GM12878 (cell line): ENCODE data around the gene EXOSC10. TPM values are rescaled to one million over a fixed set of nuclear protein-coding genes. Genes with fewer than 3 reads are reported as not detected.

Experiments used
- ATAC-seq: fragments of 200-7000 bp; cut with Tn5 transposase; 3 replicates; pipeline ENCODE4 v1.9.1; 2020; ENCODE audit warnings: mild to moderate bottlenecking, moderate library complexity
- BruUV-seq: library from RNA; stranded (reverse); fragments of 400-500 nt; replicated peaks from 2 replicates; lab custom pipeline; 2021; lab: Mats Ljungman, UMichigan
- CTCF ChIA-PET: fragments of 300-600 bp; sonication (Branson Sonifier 250); formaldehyde crosslinking; extraction: SDS; loops from one replicate; lab custom pipeline; 2021; ENCODE audit warnings: inconsistent platforms; lab: Yijun Ruan, JAX
- POLR2A ChIA-PET: fragments of 350-600 bp; formaldehyde crosslinking; extraction: SDS; loops from one replicate; lab custom pipeline; 2021; ENCODE audit warnings: inconsistent platforms; lab: Charles Lee
- RAD21 ChIA-PET: fragments of 300-600 bp; sonication (Branson Sonifier 250); formaldehyde crosslinking; loops from one replicate; lab custom pipeline; 2023; ENCODE audit warnings: antibody characterized with exemption; ENCODE audit not compliant: unreplicated experiment; lab: Charles Lee
- SMC1A ChIA-PET: fragments of 300-600 bp; sonication (Branson Sonifier 250); formaldehyde crosslinking; loops from one replicate; lab custom pipeline; 2023; ENCODE audit not compliant: unreplicated experiment, uncharacterized antibody; lab: Charles Lee
- DNase-seq: peaks from one replicate; pipeline ENCODE4 v3.0.0-alpha.2; 2011; ENCODE audit warnings: low read depth, low spot score
- FAIRE-seq: peaks from 3 replicates; lab custom pipeline; 2011; peaks lifted over from hg19 to GRCh38; lab: Jason Lieb, UNC
- H2AFZ ChIP-seq: 2 replicates; pipeline ENCODE4 v1.6.0; 2011; ENCODE audit warnings: low read depth, low read length, control low read depth; ENCODE audit not compliant: control insufficient read depth
- H3K27ac ChIP-seq: 2 replicates; pipeline ENCODE4 v1.5.1; 2011; ENCODE audit warnings: control low read depth; ENCODE audit not compliant: control insufficient read depth, insufficient read depth
- H3K27me3 ChIP-seq, 2 experiments: replicated peaks in 1 of 2; 2 replicates each; pipeline versions ENCODE4 v1.6.0 to v1.6.1; 2011; ENCODE audit warnings: low read length in 1 of 2; ENCODE audit not compliant: control insufficient read depth in 2 of 2, insufficient read depth in 2 of 2
- H3K36me3 ChIP-seq, 2 experiments: 2 replicates each; pipeline ENCODE4 v1.5.1; 2011; ENCODE audit warnings: low read length in 1 of 2; ENCODE audit not compliant: control insufficient read depth in 2 of 2, insufficient read depth in 2 of 2
- H3K4me1 ChIP-seq: 2 replicates; pipeline ENCODE4 v1.6.1; 2011; ENCODE audit warnings: mild to moderate bottlenecking, low read length, moderate library complexity, mixed read lengths; ENCODE audit not compliant: control insufficient read depth, insufficient read depth
- H3K4me2 ChIP-seq: 2 replicates; pipeline ENCODE4 v1.6.0; 2011; ENCODE audit warnings: control low read depth; ENCODE audit not compliant: control insufficient read depth, insufficient read depth
- H3K4me3 ChIP-seq: fragments of 200-600 bp; sonication (generic); 2 replicates; pipeline ENCODE4 v1.5.1; 2016
- H3K79me2 ChIP-seq: 2 replicates; pipeline ENCODE4 v1.6.0; 2011; ENCODE audit warnings: low read length; ENCODE audit not compliant: control insufficient read depth, insufficient read depth
- H3K9ac ChIP-seq: 2 replicates; pipeline ENCODE4 v1.8.0; 2011; ENCODE audit warnings: low read length, control low read depth, mixed read lengths; ENCODE audit not compliant: control insufficient read depth, insufficient read depth
- H3K9me3 ChIP-seq: replicated peaks from 3 replicates; pipeline ENCODE4 v1.5.1; 2011; ENCODE audit warnings: mild to moderate bottlenecking, low read length; ENCODE audit not compliant: control insufficient read depth, insufficient read depth
- H4K20me1 ChIP-seq: 2 replicates; pipeline ENCODE4 v1.6.0; 2011; ENCODE audit not compliant: control insufficient read depth, insufficient read depth
- ATF7 ChIP-seq: fragments of 450-650 bp; IDR thresholded peaks from 2 replicates; pipeline ENCODE4 v1.6.1; 2016; ENCODE audit warnings: low read depth, mild to moderate bottlenecking
- BHLHE40 ChIP-seq, 2 experiments: fragments of 450-650 bp in 1 of 2; IDR thresholded peaks; 2 replicates each; pipeline ENCODE4 v1.6.1; 2011 to 2017; ENCODE audit warnings: low read depth in 2 of 2, borderline replicate concordance in 1 of 2, improper control_type of control experiment in 1 of 2, low read length in 1 of 2, mild to moderate bottlenecking in 1 of 2
- CBX5 ChIP-seq: sonication (generic); IDR thresholded peaks from 2 replicates; pipeline ENCODE4 v1.6.1; 2016; ENCODE audit warnings: low read depth, moderate library complexity, mild to moderate bottlenecking, inconsistent platforms
- CREB1 ChIP-seq: IDR thresholded peaks from 2 replicates; pipeline ENCODE4 v1.6.1; 2012; ENCODE audit warnings: low read depth, mild to moderate bottlenecking, inconsistent platforms
- EP300 ChIP-seq, 2 experiments: fragments of 150-350 bp in 1 of 2; IDR thresholded peaks; 2 replicates each; pipeline ENCODE4 v1.6.1; 2011 to 2012; ENCODE audit warnings: low read depth in 2 of 2, low read length in 2 of 2, borderline replicate concordance in 1 of 2, improper control_type of control experiment in 1 of 2, inconsistent platforms in 1 of 2; ENCODE audit not compliant: control insufficient read depth in 1 of 2
- ESRRA ChIP-seq: IDR thresholded peaks from 2 replicates; pipeline ENCODE4 v1.6.1; 2012; ENCODE audit warnings: mild to moderate bottlenecking, low read length, improper control_type of control experiment
- IKZF2 ChIP-seq, 2 experiments: fragments of 450-650 bp; IDR thresholded peaks; 2 replicates each; pipeline ENCODE4 v1.6.1; 2017; ENCODE audit warnings: mild to moderate bottlenecking in 2 of 2, moderate library complexity in 2 of 2
- IRF4 ChIP-seq: IDR thresholded peaks from 2 replicates; pipeline ENCODE4 v1.6.1; 2011; ENCODE audit warnings: low read depth, low read length
- MTA3 ChIP-seq: IDR thresholded peaks from 2 replicates; pipeline ENCODE4 v1.6.1; 2012; ENCODE audit warnings: low read length, inconsistent platforms, borderline replicate concordance
- NFYB ChIP-seq: IDR thresholded peaks from 2 replicates; pipeline ENCODE4 v1.6.1; 2011; ENCODE audit warnings: low read depth, mild to moderate bottlenecking, low read length, improper control_type of control experiment, moderate library complexity; ENCODE audit not compliant: insufficient read depth
- SMARCA5 ChIP-seq: fragments of 450-650 bp; IDR thresholded peaks from 2 replicates; pipeline ENCODE4 v1.6.1; 2017; ENCODE audit warnings: mild to moderate bottlenecking
- STAT3 ChIP-seq: IDR thresholded peaks from 2 replicates; pipeline ENCODE4 v1.6.1; 2011; ENCODE audit warnings: low read depth, low read length, improper control_type of control experiment
- TCF7 ChIP-seq: IDR thresholded peaks from 2 replicates; pipeline ENCODE4 v1.6.1; 2014; ENCODE audit warnings: antibody characterized with exemption, borderline replicate concordance
- ZNF217 ChIP-seq: fragments of 450-650 bp; IDR thresholded peaks from 2 replicates; pipeline ENCODE4 v1.6.1; 2017; ENCODE audit warnings: antibody characterized with exemption, mild to moderate bottlenecking
- WGBS: methylation state at CpG from one replicate; pipeline ENCODE4 v1.1.6; 2016; ENCODE audit warnings: low lambda C conversion rate; ENCODE audit not compliant: insufficient replicate concordance, insufficient coverage; ENCODE audit errors: missing lambda C conversion rate; 5-methylcytosine and 5-hydroxymethylcytosine counted together
- in situ Hi-C: fragments of 300-500 bp; cut with MboI; formaldehyde crosslinking; loops from 9 replicates; pipeline ENCODE4 v1.14.3; 2018; ENCODE audit warnings: mixed read lengths
- intact Hi-C: fragments of 100-400 bp; cut with micrococcal nuclease; formaldehyde crosslinking; loops from one replicate; pipeline ENCODE4 v1.14.2; 2022; ENCODE audit not compliant: unreplicated experiment
- polyA plus RNA-seq, 11 experiments: library from polyadenylated mRNA; depleted of rRNA in 4 of 11; unstranded in 6 of 11; stranded (reverse) in 5 of 11; fragments of >200 nt; fragmentation: Nextera tagmentation in 4 of 11; fragmentation: Illumina TruSeq in 1 of 11; extraction: Ambion mirVana in 4 of 11; extraction: Trizol in 1 of 11; gene quantifications; 1 replicate in 1 of 11; 2 replicates in 10 of 11; pipeline versions ENCODE4 v1.2.1 to v1.2.3, GENCODE V29; 2011 to 2016; ENCODE audit warnings: inconsistent platforms in 2 of 11, missing spikeins in 2 of 11, low read depth in 1 of 11
- total RNA-seq, 4 experiments: library from RNA; depleted of rRNA in 3 of 4; stranded (reverse); fragments of >200 nt in 3 of 4; fragmentation: Illumina TruSeq in 1 of 4; extraction: Trizol in 1 of 4; gene quantifications; 2 replicates each; pipeline versions ENCODE4 v1.2.1 to v1.2.3, GENCODE V29; 2013 to 2021
- TF ChIP-seq, protein P1 (sequence below): fragments of 450-650 bp; IDR thresholded peaks from 2 replicates; pipeline ENCODE4 v1.6.1; 2018; ENCODE audit warnings: borderline replicate concordance, mild to moderate bottlenecking; ENCODE audit not compliant: partially characterized antibody
- TF ChIP-seq, protein P2 (sequence below): fragments of 450-650 bp; IDR thresholded peaks from 2 replicates; pipeline ENCODE4 v1.6.1; 2016; ENCODE audit warnings: mild to moderate bottlenecking

Gene EXOSC10
- total and polyA plus RNA-seq, 10 of the 15 experiments (the other 5 are each of a cell fraction or from before 2014, with no cell fraction given): 16.2 to 86.5 (median 66.4) TPM

DNA sequence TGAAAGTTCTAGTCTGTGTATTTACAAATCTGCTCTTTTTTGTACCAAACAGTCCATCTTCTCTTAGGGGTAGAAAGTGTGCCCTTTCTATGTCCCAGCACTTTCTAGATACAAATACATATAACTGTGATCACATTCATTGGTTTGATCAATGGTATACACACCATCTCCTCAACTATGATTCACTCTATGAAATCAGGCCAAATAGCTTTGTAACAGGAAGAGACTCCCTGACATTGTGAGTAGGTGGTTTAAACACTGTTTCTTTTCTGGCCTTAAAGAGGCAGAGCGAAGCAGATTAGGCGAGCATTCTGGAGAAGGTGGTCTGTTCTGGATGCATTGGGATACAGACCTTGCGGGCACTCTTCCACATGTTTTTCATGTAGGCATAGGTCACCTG, 39.3 kb upstream of the EXOSC10 start:
- Histone ChIP-seq H3K9me3 (no peaks in the 10 kb centered on the region), H3K27me3 (no peaks in the 10 kb centered on the region), H3K4me3 (no peak overlapping the region), H3K4me1 (no peaks in the 10 kb centered on the region), H3K27ac (no peak overlapping the region), H4K20me1 (no peaks in the 10 kb centered on the region), H3K79me2 (no peaks in the 10 kb centered on the region), H2AFZ (no peak overlapping the region), H3K36me3 (peaks cover 6 to 18% of the 10 kb centered on the region in 2 experiments), H3K4me2 (no peak overlapping the region)
- FAIRE-seq (no peak), ATAC-seq (no peak), DNase-seq (no peak)
- ChIA-PET CTCF (no interaction called here), POLR2A (no interaction called here), RAD21 (no interaction called here)
- in situ Hi-C loops: no loop called here
- WGBS: 98% methylated on average over 3 of the region's 3 CpGs
- no TSS peak for BruUV-seq
- TF ChIP-seq MTA3: no peak
- TF ChIP-seq SMARCA5: no peak
- TF ChIP-seq IRF4: no peak
- TF ChIP-seq ESRRA: no peak
- TF ChIP-seq BHLHE40 (IDR thresholded peaks at IDR 0.05; ENCODE audit: borderline replicate concordance in 1 of 2, low read depth in 2 of 2, low read length in 1 of 2): no peak
- TF ChIP-seq ATF7: no peak
- no peak for TF ChIP-seq IKZF2 (IDR thresholded peaks at IDR 0.05)
- TF ChIP-seq STAT3: no peak
- no peak for TF ChIP-seq TCF7
- no peak for TF ChIP-seq EP300 (IDR thresholded peaks at IDR 0.05; ENCODE audit: borderline replicate concordance in 1 of 2, control insufficient read depth in 1 of 2, low read depth in 2 of 2, low read length in 2 of 2)
- TF ChIP-seq ZNF217: no peak
- no peak for TF ChIP-seq NFYB
- TF ChIP-seq, protein P1, sequence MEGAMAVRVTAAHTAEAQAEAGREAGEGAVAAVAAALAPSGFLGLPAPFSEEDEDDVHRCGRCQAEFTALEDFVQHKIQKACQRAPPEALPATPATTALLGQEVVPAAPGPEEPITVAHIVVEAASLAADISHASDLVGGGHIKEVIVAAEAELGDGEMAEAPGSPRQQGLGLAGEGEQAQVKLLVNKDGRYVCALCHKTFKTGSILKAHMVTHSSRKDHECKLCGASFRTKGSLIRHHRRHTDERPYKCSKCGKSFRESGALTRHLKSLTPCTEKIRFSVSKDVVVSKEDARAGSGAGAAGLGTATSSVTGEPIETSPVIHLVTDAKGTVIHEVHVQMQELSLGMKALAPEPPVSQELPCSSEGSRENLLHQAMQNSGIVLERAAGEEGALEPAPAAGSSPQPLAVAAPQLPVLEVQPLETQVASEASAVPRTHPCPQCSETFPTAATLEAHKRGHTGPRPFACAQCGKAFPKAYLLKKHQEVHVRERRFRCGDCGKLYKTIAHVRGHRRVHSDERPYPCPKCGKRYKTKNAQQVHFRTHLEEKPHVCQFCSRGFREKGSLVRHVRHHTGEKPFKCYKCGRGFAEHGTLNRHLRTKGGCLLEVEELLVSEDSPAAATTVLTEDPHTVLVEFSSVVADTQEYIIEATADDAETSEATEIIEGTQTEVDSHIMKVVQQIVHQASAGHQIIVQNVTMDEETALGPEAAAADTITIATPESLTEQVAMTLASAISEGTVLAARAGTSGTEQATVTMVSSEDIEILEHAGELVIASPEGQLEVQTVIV: no peak
- TF ChIP-seq CREB1: no peak
- TF ChIP-seq CBX5: no peak
- TF ChIP-seq, protein P2, sequence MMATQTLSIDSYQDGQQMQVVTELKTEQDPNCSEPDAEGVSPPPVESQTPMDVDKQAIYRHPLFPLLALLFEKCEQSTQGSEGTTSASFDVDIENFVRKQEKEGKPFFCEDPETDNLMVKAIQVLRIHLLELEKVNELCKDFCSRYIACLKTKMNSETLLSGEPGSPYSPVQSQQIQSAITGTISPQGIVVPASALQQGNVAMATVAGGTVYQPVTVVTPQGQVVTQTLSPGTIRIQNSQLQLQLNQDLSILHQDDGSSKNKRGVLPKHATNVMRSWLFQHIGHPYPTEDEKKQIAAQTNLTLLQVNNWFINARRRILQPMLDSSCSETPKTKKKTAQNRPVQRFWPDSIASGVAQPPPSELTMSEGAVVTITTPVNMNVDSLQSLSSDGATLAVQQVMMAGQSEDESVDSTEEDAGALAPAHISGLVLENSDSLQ: no peak
- TF ChIP-seq, all 136 proteins: peak for 0
- SMC1A ChIA-PET: no interaction called here
- intact Hi-C loops: no loop called here
- H3K9ac ChIP-seq: no peak overlapping the region
